Cerebellar cortex (tissue), 1 donor: ENCODE data around the gene CNGA3.

ENCODE experiments used
- DNase-seq: peaks from one replicate; pipeline ENCODE4 v3.0.0-alpha.2; 2015; ENCODE audit warnings: low spot score

CNGA3 gene

GRCh38 chr2:98444436-98445176 is 98.3 kb downstream of the CNGA3 start, which contains the start of gene INPP4A:
Gene INPP4A, plus strand, starts transcription at chr2:98444858. Its CDS starts 75,191 bp downstream, at chr2:98520049.
- peak; percentile 71 for DNase-seq

- DNase-seq, result peak; percentile 39
These were observed 99.0 kb downstream of the CNGA3 start for GRCh38 chr2:98445177-98445682.

DNA sequence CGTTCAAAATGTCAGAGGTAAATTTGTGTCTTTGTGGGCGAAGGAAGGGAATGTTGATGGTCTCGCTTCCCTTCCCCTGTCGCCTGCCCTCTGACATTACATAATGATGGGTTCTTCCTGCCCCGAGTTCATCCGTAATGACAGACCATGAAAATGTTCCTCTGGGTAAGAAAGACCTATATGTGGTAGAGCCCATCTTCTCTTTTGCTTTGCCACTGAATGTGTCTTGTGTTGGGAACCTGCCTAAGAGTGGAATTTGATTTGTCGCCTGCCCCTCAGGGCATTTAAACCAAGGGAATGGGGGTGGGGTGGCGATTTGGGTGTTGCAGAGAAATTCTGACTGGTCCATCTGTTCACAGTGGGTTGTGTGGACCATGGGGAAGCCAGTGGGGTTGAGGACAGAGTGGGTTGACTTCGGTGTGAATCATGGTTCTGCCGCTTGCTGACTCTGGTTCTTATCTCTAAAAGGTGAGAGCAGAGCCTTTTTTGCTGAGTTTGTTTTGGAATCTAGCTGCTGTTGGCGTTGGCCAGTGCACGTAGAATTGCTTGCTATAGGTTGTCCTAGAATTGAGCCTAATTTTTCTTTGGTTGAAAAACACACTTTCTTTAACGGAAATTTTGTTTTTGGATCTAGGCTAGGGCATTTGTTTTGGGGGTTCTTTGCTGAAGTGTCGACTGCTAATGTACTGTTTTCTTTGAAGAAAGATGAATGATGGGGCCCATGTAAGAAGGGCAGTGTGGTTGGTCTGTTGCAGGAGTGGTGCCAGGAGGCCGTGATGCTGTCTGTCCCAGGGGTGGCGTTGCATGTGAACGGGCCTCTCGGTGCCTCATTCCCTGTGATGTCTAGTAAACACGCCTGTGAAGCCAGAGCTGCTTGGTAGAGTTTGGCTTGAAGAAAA is 99.7 kb downstream of the CNGA3 start:
- DNase-seq, result peak; percentile 75

- DNase-seq, result peak; percentile 45
These were observed 100.6 kb downstream of the CNGA3 start for GRCh38 chr2:98446850-98447249.
